ENCODE data around the gene TTC28.

TTC28 gene

GRCh38 chr22:28029956-28030355 is 649.7 kb downstream of the TTC28 start:
- POLR2A ChIA-PET = no interaction called here
- no peak for DNase-seq (ENCODE audit: low read depth, low spot score)
- TF ChIP-seq CTCF (IDR thresholded peaks at IDR 0.05; ENCODE audit: insufficient read depth, low read length, missing control alignments) = no peak
- CTCF ChIA-PET = interaction anchor here (8.7 kb wide), 1 partner anchor 10 kb away, joined by 59 read pairs; no protein-coding TSS in a partner anchor
- H3K4me3 ChIP-seq (ENCODE audit: low read depth, low read length) = no peak overlapping the region

- ChIA-PET POLR2A (no interaction called here), CTCF (interaction anchor here (1.0 to 8.7 kb wide), 2 partner anchors 10 to 567 kb away, joined by 3 to 59 read pairs; no protein-coding TSS in a partner anchor)
- no peak overlapping the region for H3K4me3 ChIP-seq (ENCODE audit: low read depth, low read length)
- no peak for DNase-seq (ENCODE audit: low read depth, low spot score)
- no peak for TF ChIP-seq CTCF (IDR thresholded peaks at IDR 0.05; ENCODE audit: insufficient read depth, low read length, missing control alignments)
These were observed 650.3 kb downstream of the TTC28 start for GRCh38 chr22:28029201-28029948.

GRCh38 chr22:28027453-28028448 is 651.9 kb downstream of the TTC28 start:
- ChIA-PET CTCF (interaction anchor here (0.9 to 8.7 kb wide), 4 partner anchors 8 to 573 kb away, joined by 3 to 59 read pairs (median 4); no protein-coding TSS in a partner anchor), POLR2A (no interaction called here)
- H3K4me3 ChIP-seq (ENCODE audit: low read depth, low read length) = no peak overlapping the region
- no peak for TF ChIP-seq CTCF (IDR thresholded peaks at IDR 0.05; ENCODE audit: insufficient read depth, low read length, missing control alignments)
- no peak for DNase-seq (ENCODE audit: low read depth, low spot score)

- H3K4me3 ChIP-seq (ENCODE audit: low read depth, low read length) = no peak overlapping the region
- ChIA-PET CTCF (interaction anchor here (1.4 kb wide), 1 partner anchor 26 kb away, joined by 3 read pairs; no protein-coding TSS in a partner anchor), POLR2A (no interaction called here)
- TF ChIP-seq CTCF (IDR thresholded peaks at IDR 0.05; ENCODE audit: insufficient read depth, low read length, missing control alignments) = no peak
- DNase-seq (ENCODE audit: low read depth, low spot score) = no peak
These were observed 653.6 kb downstream of the TTC28 start for GRCh38 chr22:28025866-28026575.

GRCh38 chr22:28025333-28025732 is 654.3 kb downstream of the TTC28 start:
- DNase-seq (ENCODE audit: low read depth, low spot score) = no peak
- ChIA-PET CTCF (interaction anchor here (0.9 to 1.4 kb wide), 3 partner anchors 26 to 417 kb away, joined by 3 to 4 read pairs (median 4); no protein-coding TSS in a partner anchor), POLR2A (no interaction called here)
- no peak for TF ChIP-seq CTCF (IDR thresholded peaks at IDR 0.05; ENCODE audit: insufficient read depth, low read length, missing control alignments)
- no peak overlapping the region for H3K4me3 ChIP-seq (ENCODE audit: low read depth, low read length)

Data from AG04449 (cell line).